Activated CD4-positive, alpha-beta T cell treated with anti-CD3 and anti-CD28 coated beads, Interleukin-2, Interleukin-4, amounts not matched to agents 100 ng/mL and 50 ng/mL, durations not matched to agents 16 hours and 8 hours (primary cell): ENCODE measurements around the gene ZCCHC8.
A peak's percentile ranks its signal among the peaks of the same experiment; 100 is the strongest.
"Not testable (repeated sequence)": the region's sequence is repeated elsewhere in the genome, so short reads cannot be mapped to it uniquely, and the experiment has no call there.

ENCODE experiments used
- DNase-seq: peaks from one replicate; pipeline ENCODE4 v3.0.0-alpha.2; 2020; ENCODE audit warnings: low spot score

Gene ZCCHC8

GRCh38 chr12:122500685-122501488 is at the start of gene ZCCHC8:
Gene ZCCHC8, minus strand, starts transcription at chr12:122500932. Its CDS starts 92 bp downstream, at chr12:122500840.
- DNase-seq = peak; percentile 99

DNA sequence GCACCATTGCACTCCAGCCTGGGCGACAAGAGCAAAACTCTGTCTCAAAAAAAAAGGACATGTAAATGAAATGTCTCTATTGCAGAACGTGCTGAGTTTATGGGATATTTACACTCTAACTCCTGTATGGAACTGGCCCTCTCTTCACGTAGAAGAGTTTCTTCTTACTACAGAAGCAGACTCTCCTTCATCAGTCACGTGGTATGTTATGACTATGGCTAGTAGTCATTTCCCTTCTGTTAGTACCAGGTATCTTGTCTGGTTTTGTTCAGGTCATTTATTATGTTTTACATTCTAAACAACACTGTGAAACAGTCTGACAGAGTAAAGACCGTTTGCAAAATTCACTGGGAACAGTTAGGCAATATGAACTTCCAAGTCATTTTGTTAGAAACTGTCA is 46.6 kb upstream of the ZCCHC8 start:
- no peak for DNase-seq

DNA sequence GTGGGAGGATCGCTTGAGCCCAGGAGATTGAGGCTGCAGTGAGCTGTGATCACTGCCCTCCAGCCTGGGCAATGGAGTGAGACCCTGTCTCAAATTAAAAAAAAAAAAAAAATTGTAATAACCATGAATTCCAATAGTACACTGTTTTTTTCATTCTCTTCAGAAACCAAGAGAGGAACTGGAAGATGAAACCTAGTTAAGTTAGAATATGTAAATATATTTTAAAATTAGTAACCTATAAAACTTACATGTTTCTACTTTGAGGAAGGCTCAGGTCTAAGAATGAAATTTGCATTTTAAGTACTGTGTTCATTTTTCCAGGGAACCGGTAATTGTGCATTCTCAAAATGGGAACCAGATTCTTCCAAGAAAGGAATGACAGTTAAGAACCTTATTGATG is 45.1 kb upstream of the ZCCHC8 start:
- no peak for DNase-seq

- no peak for DNase-seq
These were observed 43.8 kb upstream of the ZCCHC8 start for GRCh38 chr12:122544537-122544936.

GRCh38 chr12:122538496-122538895 is 37.8 kb upstream of the ZCCHC8 start:
- no peak for DNase-seq

DNA sequence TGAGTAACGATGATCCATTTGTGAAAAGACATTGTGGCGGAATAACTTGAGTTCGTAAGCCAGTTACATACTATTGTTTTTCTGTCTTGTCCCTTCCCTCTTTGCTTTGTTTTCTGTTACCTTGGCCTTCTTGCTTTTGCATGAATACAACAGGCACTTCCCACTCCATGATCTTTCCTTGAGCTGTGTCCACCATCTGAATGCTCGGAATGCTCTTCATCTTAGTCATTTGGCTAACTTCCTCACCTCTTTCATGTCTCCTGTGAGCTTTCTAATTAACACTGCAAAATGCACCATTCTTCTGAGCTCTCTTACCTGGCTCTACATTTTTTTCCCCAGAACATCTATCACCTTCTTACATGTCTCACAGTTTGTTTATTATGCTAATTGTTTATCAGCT is 36.3 kb upstream of the ZCCHC8 start:
- DNase-seq = no peak

DNA sequence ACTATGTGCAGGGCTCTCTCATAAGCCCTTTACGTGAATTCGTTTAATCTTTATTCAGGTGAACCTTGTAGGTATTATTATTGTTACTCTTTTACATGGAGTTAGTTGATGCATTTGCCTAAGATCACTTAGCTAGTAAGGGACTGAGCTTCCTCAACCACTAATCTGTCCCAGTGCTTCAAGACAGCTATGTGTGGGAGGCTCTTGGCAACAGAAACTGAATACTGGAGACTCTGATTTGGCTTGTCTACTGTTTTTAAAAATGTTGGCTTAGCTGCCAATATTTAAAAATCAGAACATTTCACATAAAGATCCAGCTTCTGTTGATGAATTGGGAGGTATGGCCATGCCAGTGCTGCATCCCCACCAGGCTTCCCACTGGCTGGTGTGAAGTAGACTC is 33.1 kb upstream of the ZCCHC8 start:
- DNase-seq = no peak

DNA sequence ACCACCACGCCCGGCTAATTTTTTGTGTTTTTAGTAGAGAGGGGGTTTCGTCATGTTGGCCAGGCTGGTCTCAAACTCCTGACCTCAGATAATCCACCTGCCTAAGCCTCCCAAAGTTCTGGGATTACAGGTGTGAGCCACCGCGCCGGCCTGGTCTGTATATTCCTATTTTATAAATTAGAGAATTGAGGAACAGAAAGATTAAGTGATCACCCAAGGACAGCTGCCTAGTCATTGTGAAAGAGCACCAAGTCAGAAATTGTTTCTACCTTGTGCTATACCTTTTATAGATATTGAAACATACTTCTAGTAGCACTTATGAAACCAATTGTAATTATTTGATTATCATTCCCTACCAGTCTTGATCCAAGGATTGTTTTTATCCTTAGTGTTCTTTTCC is 28.3 kb upstream of the ZCCHC8 start:
- DNase-seq = no peak

- DNase-seq = no peak
These were observed 27.9 kb upstream of the ZCCHC8 start for GRCh38 chr12:122528582-122528981.

DNA sequence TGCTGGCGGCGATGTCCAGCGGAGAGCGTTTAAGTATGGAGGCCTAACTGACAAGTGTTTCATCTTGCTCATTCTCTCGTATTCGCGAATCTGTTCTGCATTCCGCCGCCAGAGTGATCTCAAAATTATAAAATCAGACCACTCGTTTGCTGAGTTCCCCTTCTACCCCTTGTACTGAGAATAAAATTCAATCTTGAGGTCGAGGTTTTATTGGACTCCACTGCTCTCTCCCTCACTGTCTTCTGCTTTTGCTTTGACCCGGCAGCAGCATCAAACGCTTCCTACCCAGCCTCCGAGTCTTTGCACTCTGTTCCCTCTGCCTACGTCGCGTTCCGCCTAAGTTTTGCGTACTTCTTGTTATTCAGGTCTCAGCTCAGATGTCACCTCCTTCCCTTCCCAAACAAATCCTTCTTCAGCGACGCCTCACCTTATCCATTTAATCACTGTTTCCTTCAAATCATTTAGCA is 26.8 kb upstream of the ZCCHC8 start:
- DNase-seq = peak; percentile 48

GRCh38 chr12:122526683-122527477 is 26.1 kb upstream of the ZCCHC8 start, which contains the start of the genes KNTC1 and RSRC2:
Gene KNTC1, plus strand, starts transcription at chr12:122527249. Its CDS starts 2,815 bp downstream, at chr12:122530064.
Gene RSRC2, minus strand, starts transcription at chr12:122526936. Its CDS starts 83 bp downstream, at chr12:122526853.
- DNase-seq = peak; percentile 100

DNA sequence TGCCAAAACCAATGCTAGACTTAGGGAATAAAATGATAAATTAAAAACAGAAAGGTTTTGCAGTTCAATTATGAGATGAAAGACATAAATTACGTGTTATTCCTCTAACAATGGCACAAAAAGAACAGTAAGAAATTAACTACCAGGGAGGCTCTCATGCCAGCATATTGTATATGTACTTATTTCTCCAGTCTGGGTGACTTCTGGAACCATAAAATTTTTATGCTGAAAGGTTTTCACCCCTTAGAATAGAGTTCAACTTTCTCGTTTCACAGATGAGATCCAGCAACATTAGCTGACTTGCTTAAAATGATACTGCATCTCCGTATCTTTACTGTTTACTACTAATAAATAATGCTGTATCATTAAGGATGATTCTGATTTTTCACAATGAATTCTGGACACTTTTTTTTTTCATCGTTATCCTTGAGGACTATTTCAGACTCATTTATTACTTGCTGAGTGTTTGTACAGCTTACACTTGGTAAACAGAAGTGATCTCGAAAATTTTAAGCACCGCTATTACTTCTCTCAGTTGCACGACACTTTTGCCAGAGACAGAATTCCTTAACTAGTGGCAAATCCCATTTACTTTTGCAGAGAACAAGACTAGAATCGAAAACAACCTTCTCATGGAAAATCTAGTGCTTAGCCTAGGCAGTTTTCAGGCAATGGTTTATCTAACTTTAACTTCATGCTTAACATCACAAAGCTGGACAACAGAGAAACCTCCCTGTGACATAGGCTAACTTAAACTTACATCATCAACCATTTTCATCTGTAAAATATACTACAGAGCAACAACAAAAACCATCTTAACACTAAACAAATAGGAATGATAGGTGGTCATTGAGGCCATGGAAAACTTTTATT is 23.4 kb upstream of the ZCCHC8 start:
- no peak for DNase-seq

DNA sequence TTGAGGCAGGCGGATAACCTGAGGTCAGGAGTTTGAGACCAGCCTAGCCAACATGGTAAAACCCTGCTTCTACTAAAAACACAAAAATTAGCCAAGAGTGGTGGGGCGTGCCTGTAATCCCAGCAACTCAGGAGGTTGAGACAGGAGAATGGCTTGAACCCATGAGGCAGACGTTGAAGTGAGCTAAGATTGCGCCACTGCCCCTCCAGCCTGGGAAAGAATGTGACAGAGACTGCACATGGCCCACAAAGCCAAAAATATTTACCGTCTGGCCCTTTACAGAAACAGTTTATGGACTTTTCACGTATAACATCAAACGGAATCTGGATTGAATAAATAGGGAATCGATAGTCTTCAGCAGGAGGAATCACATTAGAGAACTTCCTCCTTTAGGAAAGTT is 22.5 kb upstream of the ZCCHC8 start:
- DNase-seq = no peak

GRCh38 chr12:122520676-122521075 is 19.9 kb upstream of the ZCCHC8 start:
- no peak for DNase-seq

- DNase-seq = no peak
These were observed 18.7 kb upstream of the ZCCHC8 start for GRCh38 chr12:122519418-122519817.

DNA sequence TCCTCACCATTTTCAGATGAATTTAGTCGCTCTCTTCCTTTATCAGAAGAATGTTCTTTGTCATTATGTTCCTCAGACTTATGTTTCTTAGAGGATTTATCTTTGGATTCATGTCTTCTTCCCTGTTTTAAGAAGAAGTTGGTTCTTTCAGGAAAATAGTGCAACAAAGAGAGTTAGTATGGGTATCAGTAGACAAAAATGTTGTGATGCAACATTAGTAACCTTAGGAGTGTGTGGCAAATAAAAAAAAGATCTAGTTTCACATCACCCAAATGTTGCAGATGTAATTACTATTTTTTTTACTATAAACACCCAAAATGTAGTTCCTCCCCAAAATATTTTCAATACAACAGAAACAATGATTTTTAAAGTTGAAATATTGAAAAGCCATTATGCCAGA is 18.2 kb upstream of the ZCCHC8 start:
- DNase-seq = no peak

- no peak for DNase-seq
These were observed 17.1 kb upstream of the ZCCHC8 start for GRCh38 chr12:122517877-122518276.

GRCh38 chr12:122516544-122517361 is 16.0 kb upstream of the ZCCHC8 start:
- DNase-seq = no peak

- DNase-seq = no peak
These were observed 14.5 kb upstream of the ZCCHC8 start for GRCh38 chr12:122515275-122515674.

GRCh38 chr12:122513660-122514059 is 12.9 kb upstream of the ZCCHC8 start:
- no peak for DNase-seq

DNA sequence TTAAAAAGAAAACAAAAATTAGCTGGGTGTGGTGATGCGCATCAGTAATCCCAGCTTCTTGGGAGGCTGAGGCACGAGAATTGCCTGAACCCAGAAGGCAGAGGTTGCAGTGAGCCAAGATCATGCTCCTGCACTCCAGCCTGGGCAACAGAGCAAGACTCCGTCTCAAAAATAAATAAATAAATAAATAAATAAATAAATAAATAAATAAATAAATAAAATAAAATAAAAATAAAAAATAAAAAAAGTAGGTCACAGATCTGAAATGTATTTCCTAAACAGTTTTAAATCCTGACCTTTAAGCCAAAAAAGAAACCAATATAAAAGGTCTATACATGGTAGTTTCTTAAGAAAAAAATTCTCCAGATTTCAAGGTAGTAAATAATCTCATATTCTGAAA is 12.3 kb upstream of the ZCCHC8 start:
- DNase-seq = not testable (repeated sequence)
